H1 (cell line): Measurements from ENCODE around the gene DTWD2. TPM values are rescaled to one million over a fixed set of nuclear protein-coding genes. Genes with fewer than 3 reads are reported as not detected.

Experiments used
- CTCF ChIA-PET: fragments of 300-600 bp; sonication (Branson Sonifier 250); formaldehyde crosslinking; loops from one replicate; lab custom pipeline; 2021; ENCODE audit not compliant: partially characterized antibody; lab: Charles Lee
- POLR2A ChIA-PET: fragments of 300-600 bp; sonication (Branson Sonifier 250); formaldehyde crosslinking; loops from one replicate; lab custom pipeline; 2021; ENCODE audit warnings: inconsistent platforms; ENCODE audit not compliant: partially characterized antibody; lab: Charles Lee
- DNase-seq, 2 experiments: peaks; one replicate each; pipeline versions ENCODE4 v3.0.0 to v3.0.0-alpha.2; 2010 to 2022; ENCODE audit warnings: low spot score in 2 of 2, low read depth in 1 of 2, mixed read lengths in 1 of 2
- FAIRE-seq: peaks from 2 replicates; lab custom pipeline; 2011; peaks lifted over from hg19 to GRCh38; lab: Jason Lieb, UNC
- H2AFZ ChIP-seq: 2 replicates; pipeline ENCODE4 v1.8.1; 2012; ENCODE audit warnings: low read length, inconsistent platforms
- H2AK5ac ChIP-seq: 2 replicates; pipeline ENCODE4 v1.6.1; 2013; ENCODE audit warnings: low read depth, low read length
- H2BK120ac ChIP-seq: replicated peaks from 2 replicates; pipeline ENCODE3; 2013; ENCODE audit warnings: low read depth, low read length, inconsistent platforms
- H2BK12ac ChIP-seq: 2 replicates; pipeline ENCODE4 v1.6.1; 2013; ENCODE audit warnings: low read depth, low read length
- H2BK15ac ChIP-seq: 2 replicates; pipeline ENCODE4 v1.6.1; 2013; ENCODE audit warnings: low read length
- H2BK20ac ChIP-seq: 2 replicates; pipeline ENCODE4 v1.6.1; 2013; ENCODE audit warnings: low read length
- H2BK5ac ChIP-seq: 2 replicates; pipeline ENCODE4 v1.6.1; 2013; ENCODE audit warnings: low read depth, low read length
- H3K14ac ChIP-seq: 2 replicates; pipeline ENCODE4 v1.6.1; 2013; ENCODE audit warnings: inconsistent platforms; ENCODE audit not compliant: insufficient read length
- H3K18ac ChIP-seq: 2 replicates; pipeline ENCODE4 v1.6.1; 2013; ENCODE audit warnings: low read length; ENCODE audit errors: extremely low read depth
- H3K23ac ChIP-seq: 2 replicates; pipeline ENCODE4 v1.6.1; 2013; ENCODE audit warnings: inconsistent platforms; ENCODE audit not compliant: insufficient read length
- H3K23me2 ChIP-seq: 2 replicates; pipeline ENCODE4 v1.6.1; 2013; ENCODE audit warnings: low read depth, low read length
- H3K27ac ChIP-seq: 2 replicates; pipeline ENCODE4 v1.6.1; 2011; ENCODE audit warnings: low read depth, low read length, inconsistent platforms
- H3K27me3 ChIP-seq, 4 experiments: replicated peaks in 1 of 4; 1 replicate in 1 of 4; 2 replicates in 3 of 4; pipeline versions ENCODE4 v1.6.1 to v1.8.1; 2011 to 2013; ENCODE audit warnings: low read length in 3 of 4, mild to moderate bottlenecking in 3 of 4, inconsistent platforms in 2 of 4, mixed read lengths in 2 of 4, moderate library complexity in 1 of 4; ENCODE audit not compliant: control insufficient read depth in 3 of 4, insufficient read depth in 3 of 4; ENCODE audit errors: extremely low read depth in 1 of 4
- H3K36me3 ChIP-seq, 4 experiments: 2 replicates each; pipeline versions ENCODE4 v1.6.1 to v1.8.1; 2011 to 2013; ENCODE audit warnings: mild to moderate bottlenecking in 4 of 4, low read length in 3 of 4, moderate library complexity in 2 of 4, control low read depth in 1 of 4, inconsistent platforms in 1 of 4; ENCODE audit not compliant: insufficient read depth in 4 of 4, control insufficient read depth in 2 of 4
- H3K4ac ChIP-seq: replicated peaks from 2 replicates; pipeline ENCODE3; 2013; ENCODE audit warnings: low read length, low read depth, mixed read lengths, inconsistent platforms; ENCODE audit not compliant: insufficient read length
- H3K4me1 ChIP-seq, 4 experiments: replicated peaks in 1 of 4; 1 replicate in 1 of 4; 2 replicates in 3 of 4; pipeline versions ENCODE4 v1.6.1 to v1.8.1; 2011 to 2013; ENCODE audit warnings: low read length in 3 of 4, inconsistent platforms in 2 of 4, mixed read lengths in 1 of 4; ENCODE audit not compliant: insufficient read depth in 4 of 4, control insufficient read depth in 3 of 4
- H3K4me2 ChIP-seq, 2 experiments: 2 replicates each; pipeline versions ENCODE4 v1.6.1 to v1.8.1; 2011 to 2013; ENCODE audit warnings: low read depth in 2 of 2, low read length in 2 of 2, control low read depth in 1 of 2, inconsistent platforms in 1 of 2, mild to moderate bottlenecking in 1 of 2; ENCODE audit not compliant: insufficient read depth in 1 of 2
- H3K4me3 ChIP-seq, 4 experiments: fragments of 200-600, 300-600 bp in 1 of 4; sonication (generic), shearing (Covaris generic), sonication (Bioruptor Twin) in 1 of 4; 2 replicates each; pipeline versions ENCODE4 v1.5.1 to v1.8.1; 2011 to 2016; ENCODE audit warnings: low read length in 4 of 4, low read depth in 3 of 4, control low read depth in 2 of 4, inconsistent platforms in 2 of 4, mild to moderate bottlenecking in 2 of 4, mixed read lengths in 1 of 4, moderate library complexity in 1 of 4; ENCODE audit not compliant: insufficient read depth in 2 of 4; ENCODE audit errors: extremely low read depth in 1 of 4
- H3K56ac ChIP-seq: replicated peaks from 2 replicates; pipeline ENCODE3; 2013; ENCODE audit warnings: low read depth, mild to moderate bottlenecking, mixed read lengths, low read length, inconsistent platforms; ENCODE audit not compliant: insufficient read length
- H3K79me1 ChIP-seq: 2 replicates; pipeline ENCODE4 v1.6.1; 2013; ENCODE audit warnings: low read depth, low read length, control low read depth
- H3K79me2 ChIP-seq, 2 experiments: 2 replicates each; pipeline versions ENCODE4 v1.6.1 to v1.8.1; 2012 to 2013; ENCODE audit warnings: low read length in 2 of 2, mild to moderate bottlenecking in 2 of 2, inconsistent platforms in 1 of 2; ENCODE audit not compliant: insufficient read depth in 2 of 2, control insufficient read depth in 1 of 2
- H3K9ac ChIP-seq, 4 experiments: replicated peaks in 1 of 4; 1 replicate in 1 of 4; 2 replicates in 3 of 4; pipeline versions ENCODE4 v1.6.1 to v1.8.1; 2011 to 2013; ENCODE audit warnings: low read depth in 3 of 4, low read length in 3 of 4, control low read depth in 2 of 4, mild to moderate bottlenecking in 2 of 4, moderate library complexity in 2 of 4, inconsistent platforms in 1 of 4; ENCODE audit errors: extremely low read depth in 1 of 4
- H3K9me3 ChIP-seq, 2 experiments: 2 replicates each; pipeline versions ENCODE4 v1.6.1 to v1.8.1; 2012 to 2013; ENCODE audit warnings: mild to moderate bottlenecking in 2 of 2, moderate library complexity in 2 of 2, control low read depth in 1 of 2, inconsistent platforms in 1 of 2, low read depth in 1 of 2, low read length in 1 of 2, mixed read lengths in 1 of 2; ENCODE audit not compliant: insufficient read depth in 2 of 2
- H4K20me1 ChIP-seq, 2 experiments: replicated peaks in 1 of 2; 2 replicates each; pipeline versions ENCODE3 to v1.8.1; 2011 to 2013; ENCODE audit warnings: inconsistent platforms in 2 of 2, low read length in 2 of 2, mild to moderate bottlenecking in 1 of 2; ENCODE audit not compliant: insufficient read depth in 2 of 2, control insufficient read depth in 1 of 2
- H4K5ac ChIP-seq: 2 replicates; pipeline ENCODE4 v1.6.1; 2013; ENCODE audit warnings: low read length, low read depth, mixed read lengths, inconsistent platforms; ENCODE audit not compliant: insufficient read length
- H4K8ac ChIP-seq: 2 replicates; pipeline ENCODE4 v1.8.0; 2013; ENCODE audit warnings: mild to moderate bottlenecking, moderate library complexity, low read length, inconsistent platforms; ENCODE audit not compliant: insufficient read depth; ENCODE audit errors: extremely low read depth
- H4K91ac ChIP-seq: replicated peaks from 2 replicates; pipeline ENCODE3; 2013; ENCODE audit warnings: low read length, mixed read lengths, inconsistent platforms; ENCODE audit not compliant: insufficient read length
- SIN3A ChIP-seq, 2 experiments: IDR thresholded peaks in 1 of 2; conservative IDR thresholded peaks in 1 of 2; 2 replicates each; pipeline ENCODE4 v1.6.1; 2011 to 2012; ENCODE audit warnings: low read length in 2 of 2, improper control_type of control experiment in 1 of 2, low read depth in 1 of 2, mild to moderate bottlenecking in 1 of 2
- polyA plus RNA-seq, 7 experiments: library from polyadenylated mRNA; depleted of rRNA in 3 of 7; stranded (reverse) in 5 of 7; unstranded in 2 of 7; fragments of >200 nt in 5 of 7; fragments of 200-250 nt in 2 of 7; gene quantifications; 1 replicate in 5 of 7; 2 replicates in 1 of 7; 4 replicates in 1 of 7; pipeline versions ENCODE4 v1.2.1 to v1.2.3, GENCODE V29; 2011 to 2013; ENCODE audit warnings: missing spikeins in 2 of 7, mixed read lengths in 2 of 7
- total RNA-seq: library from RNA; stranded (reverse); fragmentation: NEBNext Ultra II Directional; extraction: Animal tissue kit (Norgen Biotek cat#: 25700); gene quantifications from 2 replicates; pipeline ENCODE4 v1.2.1, GENCODE V29; 2021

DTWD2 gene
- total and polyA plus RNA-seq, 2 of the 8 experiments (the other 6 are each of a cell fraction or from before 2014, with no cell fraction given) = 4.3 to 17.1 TPM

DNA sequence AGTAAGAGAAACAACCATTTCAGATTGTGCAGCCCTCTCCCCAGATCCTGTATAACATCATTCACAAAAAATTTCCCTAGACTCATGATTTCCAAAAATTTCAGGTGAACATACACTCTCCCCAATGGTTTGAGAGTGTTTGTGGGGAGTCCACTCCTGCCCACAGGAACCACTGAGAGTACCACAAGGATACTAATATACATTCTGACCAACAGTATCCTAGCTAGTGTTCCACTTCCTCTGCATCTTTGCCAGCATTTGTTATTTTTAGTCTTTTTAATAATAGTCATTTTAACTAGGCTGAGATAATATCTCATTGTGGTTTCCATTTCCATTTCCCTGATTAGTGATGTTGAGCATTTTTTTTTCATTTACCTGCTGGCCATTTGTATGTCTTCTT lies 155.4 kb downstream of the DTWD2 start:
- H2AFZ ChIP-seq = no peak overlapping the region
- FAIRE-seq = no peak
- no peak overlapping the region for H3K23ac ChIP-seq
- no peak overlapping the region for H3K4me3 ChIP-seq
- no peaks in the 10 kb centered on the region for H3K27me3 ChIP-seq
- no peaks in the 10 kb centered on the region for H3K23me2 ChIP-seq
- no peaks in the 10 kb centered on the region for H3K79me2 ChIP-seq
- H2BK5ac ChIP-seq = no peak overlapping the region
- no peak overlapping the region for H4K8ac ChIP-seq
- no peaks in the 10 kb centered on the region for H3K79me1 ChIP-seq
- no peak overlapping the region for H3K4ac ChIP-seq
- H4K91ac ChIP-seq = no peak overlapping the region
- no peak overlapping the region for H2BK12ac ChIP-seq
- H3K27ac ChIP-seq = no peak overlapping the region
- no peak overlapping the region for H2BK120ac ChIP-seq
- POLR2A ChIA-PET = no interaction called here
- H4K20me1 ChIP-seq = no peaks in the 10 kb centered on the region
- no peak overlapping the region for H3K4me2 ChIP-seq
- H3K9ac ChIP-seq = no peak overlapping the region
- no peaks in the 10 kb centered on the region for H3K4me1 ChIP-seq
- H3K56ac ChIP-seq = no peak overlapping the region
- H4K5ac ChIP-seq = no peak overlapping the region
- H2BK15ac ChIP-seq = no peak overlapping the region
- H3K36me3 ChIP-seq = no peaks in the 10 kb centered on the region
- no peak for DNase-seq
- CTCF ChIA-PET = no interaction called here
- H3K18ac ChIP-seq = no peak overlapping the region
- no peak overlapping the region for H3K14ac ChIP-seq
- no peak overlapping the region for H2AK5ac ChIP-seq
- no peaks in the 10 kb centered on the region for H3K9me3 ChIP-seq
- TF ChIP-seq SIN3A (conservative IDR thresholded peaks at IDR 0.05 in 1 of 2, IDR thresholded peaks at IDR 0.05 in 1 of 2; ENCODE audit: low read depth in 1 of 2, low read length in 2 of 2) = no peak
- H2BK20ac ChIP-seq = no peak overlapping the region
